Nephron (organoid): Measurements from ENCODE around the gene CXCL9.
"Not testable (repeated sequence)": the region's sequence is repeated elsewhere in the genome, so short reads cannot be mapped to it uniquely, and the experiment has no call there.

Source experiments
- H3K27ac Mint-ChIP-seq, 3 experiments: 2 replicates each; pipeline ENCODE4 v1.8.0; 2020; ENCODE audit warnings: mixed read lengths in 3 of 3, mild to moderate bottlenecking in 2 of 3, moderate library complexity in 1 of 3
- H3K27me3 Mint-ChIP-seq: 2 replicates; pipeline ENCODE4 v1.8.0; 2021; ENCODE audit warnings: low read depth, mild to moderate bottlenecking, moderate library complexity, mixed read lengths
- H3K36me3 Mint-ChIP-seq: 2 replicates; pipeline ENCODE4 v1.8.0; 2020; ENCODE audit warnings: low read depth, mixed read lengths
- H3K4me1 Mint-ChIP-seq: 2 replicates; pipeline ENCODE4 v1.8.0; 2020; ENCODE audit warnings: mixed read lengths
- H3K4me3 Mint-ChIP-seq, 3 experiments: 2 replicates each; pipeline ENCODE4 v1.8.0; 2020; ENCODE audit warnings: mild to moderate bottlenecking in 3 of 3, mixed read lengths in 3 of 3, moderate library complexity in 2 of 3
- H3K9me3 Mint-ChIP-seq: 2 replicates; pipeline ENCODE4 v1.8.0; 2020; ENCODE audit warnings: mixed read lengths
- TF ChIP-seq, protein P1 (sequence below), 3 experiments: fragments of 200-600 bp; sonication (generic); IDR thresholded peaks; one replicate each; pipeline ENCODE4 v1.5.0; 2021; ENCODE audit warnings: antibody characterized with exemption in 3 of 3; ENCODE audit not compliant: unreplicated experiment in 3 of 3

The CXCL9 gene

DNA sequence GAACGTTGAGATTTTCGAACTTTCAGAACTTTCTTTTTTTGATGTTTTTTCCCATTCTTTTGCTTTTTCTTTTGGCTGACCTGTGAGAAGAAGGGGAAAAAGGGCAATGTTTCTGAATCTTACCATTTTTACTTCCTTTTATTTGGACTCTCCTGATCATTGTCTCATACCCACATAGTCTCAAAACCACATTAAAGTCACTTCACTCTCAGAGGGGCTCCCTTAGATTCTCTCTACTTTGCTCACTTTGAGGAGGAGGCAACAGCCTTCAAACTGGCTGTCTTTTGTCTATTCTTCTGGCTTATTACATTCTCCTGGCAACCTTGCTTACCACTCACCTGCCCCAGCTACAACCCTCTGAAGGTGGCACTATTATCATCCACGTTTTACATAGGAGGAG is 3.7 kb downstream of the CXCL9 start:
- TF ChIP-seq, protein P1, sequence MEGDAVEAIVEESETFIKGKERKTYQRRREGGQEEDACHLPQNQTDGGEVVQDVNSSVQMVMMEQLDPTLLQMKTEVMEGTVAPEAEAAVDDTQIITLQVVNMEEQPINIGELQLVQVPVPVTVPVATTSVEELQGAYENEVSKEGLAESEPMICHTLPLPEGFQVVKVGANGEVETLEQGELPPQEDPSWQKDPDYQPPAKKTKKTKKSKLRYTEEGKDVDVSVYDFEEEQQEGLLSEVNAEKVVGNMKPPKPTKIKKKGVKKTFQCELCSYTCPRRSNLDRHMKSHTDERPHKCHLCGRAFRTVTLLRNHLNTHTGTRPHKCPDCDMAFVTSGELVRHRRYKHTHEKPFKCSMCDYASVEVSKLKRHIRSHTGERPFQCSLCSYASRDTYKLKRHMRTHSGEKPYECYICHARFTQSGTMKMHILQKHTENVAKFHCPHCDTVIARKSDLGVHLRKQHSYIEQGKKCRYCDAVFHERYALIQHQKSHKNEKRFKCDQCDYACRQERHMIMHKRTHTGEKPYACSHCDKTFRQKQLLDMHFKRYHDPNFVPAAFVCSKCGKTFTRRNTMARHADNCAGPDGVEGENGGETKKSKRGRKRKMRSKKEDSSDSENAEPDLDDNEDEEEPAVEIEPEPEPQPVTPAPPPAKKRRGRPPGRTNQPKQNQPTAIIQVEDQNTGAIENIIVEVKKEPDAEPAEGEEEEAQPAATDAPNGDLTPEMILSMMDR (IDR thresholded peaks at IDR 0.05; ENCODE audit: unreplicated experiment in 3 of 3): no peak
- H3K4me3 Mint-ChIP-seq: no peak overlapping the region
- H3K27ac Mint-ChIP-seq: no peak overlapping the region
- peaks cover 4% of the 10 kb centered on the region for H3K27me3 Mint-ChIP-seq
- H3K36me3 Mint-ChIP-seq: no peaks in the 10 kb centered on the region
- H3K9me3 Mint-ChIP-seq: no peaks in the 10 kb centered on the region
- H3K4me1 Mint-ChIP-seq: no peaks in the 10 kb centered on the region

DNA sequence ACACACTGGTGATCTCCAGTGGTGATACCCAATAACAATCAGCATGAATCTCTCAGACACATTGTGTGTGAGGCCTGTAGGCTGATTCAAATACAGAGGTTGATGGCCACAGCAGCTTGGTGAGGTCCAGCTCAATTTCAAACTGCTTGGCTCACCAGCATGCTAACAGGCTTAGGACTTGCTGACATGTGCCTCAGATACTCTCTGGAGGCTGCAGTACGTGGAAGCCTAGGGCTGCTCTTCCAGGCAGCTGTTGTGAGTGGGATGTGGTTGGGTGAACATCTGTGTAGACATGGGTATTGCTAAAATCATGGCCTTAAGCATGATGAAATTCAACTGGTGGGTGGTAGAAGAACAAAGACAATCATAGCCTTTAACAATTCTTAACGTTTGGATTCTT is 4.3 kb downstream of the CXCL9 start:
- H3K4me3 Mint-ChIP-seq: no peak overlapping the region
- H3K27ac Mint-ChIP-seq: no peak overlapping the region
- H3K9me3 Mint-ChIP-seq: no peaks in the 10 kb centered on the region
- TF ChIP-seq, protein P1 (IDR thresholded peaks at IDR 0.05; ENCODE audit: unreplicated experiment in 3 of 3): no peak
- peaks cover 4% of the 10 kb centered on the region for H3K27me3 Mint-ChIP-seq
- H3K36me3 Mint-ChIP-seq: no peaks in the 10 kb centered on the region
- H3K4me1 Mint-ChIP-seq: no peaks in the 10 kb centered on the region

DNA sequence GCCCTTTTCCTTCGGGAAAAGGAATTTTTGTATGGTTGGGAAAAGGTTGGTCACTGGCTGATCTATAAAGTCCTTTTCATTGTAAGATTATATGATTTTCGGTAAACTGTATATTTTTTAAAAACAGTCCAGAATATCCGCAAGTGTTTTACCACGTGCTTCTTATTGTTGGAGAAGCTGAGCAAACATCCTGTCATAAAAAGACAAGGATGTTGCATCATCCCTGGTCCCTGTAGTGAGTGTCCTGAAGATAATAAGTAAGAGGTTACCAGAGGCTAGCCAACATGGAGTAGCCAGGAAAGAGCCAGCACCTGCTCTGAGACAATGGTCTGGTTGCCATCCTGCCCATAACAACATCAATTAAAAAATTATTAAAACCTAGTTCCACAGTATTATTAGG is 5.1 kb downstream of the CXCL9 start:
- no peaks in the 10 kb centered on the region for H3K4me1 Mint-ChIP-seq
- no peak overlapping the region for H3K4me3 Mint-ChIP-seq
- TF ChIP-seq, protein P1 (IDR thresholded peaks at IDR 0.05; ENCODE audit: unreplicated experiment in 3 of 3): no peak

DNA sequence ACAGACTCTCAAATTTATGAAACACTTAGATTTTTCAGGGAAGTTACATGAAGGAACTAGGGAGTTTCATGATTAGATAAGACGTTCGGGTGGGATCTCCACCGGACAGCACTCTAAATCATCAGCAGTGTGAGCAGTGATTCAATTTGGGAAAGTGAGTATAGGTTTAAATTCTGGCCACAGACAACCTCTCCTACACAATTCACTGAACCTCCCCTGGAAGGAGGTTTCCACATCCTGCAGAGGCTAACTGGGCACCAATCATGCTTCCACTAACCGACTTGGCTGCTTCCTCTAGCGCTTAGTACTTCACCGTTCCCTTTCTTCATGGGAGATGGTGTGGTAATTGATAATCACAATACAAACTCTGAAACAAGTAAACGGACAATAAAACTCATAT is 5.6 kb downstream of the CXCL9 start:
- Mint-ChIP-seq H3K36me3 (no peaks in the 10 kb centered on the region), H3K4me3 (no peak overlapping the region), H3K27me3 (peaks cover 4% of the 10 kb centered on the region), H3K27ac (no peak overlapping the region), H3K4me1 (no peaks in the 10 kb centered on the region), H3K9me3 (no peaks in the 10 kb centered on the region)
- TF ChIP-seq, protein P1 (IDR thresholded peaks at IDR 0.05; ENCODE audit: unreplicated experiment in 3 of 3): no peak

More for the DNA sequence above, 5.1 kb downstream of the CXCL9 start:
- Mint-ChIP-seq H3K27ac (no peak overlapping the region), H3K9me3 (no peaks in the 10 kb centered on the region), H3K36me3 (no peaks in the 10 kb centered on the region), H3K27me3 (peaks cover 4% of the 10 kb centered on the region)

DNA sequence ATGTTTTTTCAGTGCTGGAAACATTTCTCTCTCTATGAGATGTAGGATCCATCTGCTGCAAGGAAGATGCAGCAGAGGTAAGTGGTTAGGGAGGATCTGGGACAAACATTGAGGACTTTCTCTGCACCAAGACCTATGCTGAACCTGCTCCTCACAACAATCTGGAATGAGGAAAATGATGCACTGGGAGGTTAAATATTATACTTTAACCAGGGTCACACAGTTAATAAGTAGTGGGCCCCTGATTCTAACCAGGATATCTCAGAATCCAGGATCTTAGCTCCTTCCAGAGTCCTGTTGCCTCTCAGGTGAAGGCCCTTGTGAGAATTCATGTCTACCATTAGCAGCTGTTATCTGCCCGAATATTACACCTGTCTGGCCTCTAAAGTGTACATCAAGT is 7.0 kb downstream of the CXCL9 start:
- no peak overlapping the region for H3K4me3 Mint-ChIP-seq
- H3K4me1 Mint-ChIP-seq: no peaks in the 10 kb centered on the region
- TF ChIP-seq, protein P1 (IDR thresholded peaks at IDR 0.05; ENCODE audit: unreplicated experiment in 3 of 3): no peak
- H3K36me3 Mint-ChIP-seq: no peaks in the 10 kb centered on the region
- peaks cover 4% of the 10 kb centered on the region for H3K27me3 Mint-ChIP-seq
- H3K9me3 Mint-ChIP-seq: no peaks in the 10 kb centered on the region
- H3K27ac Mint-ChIP-seq: peak overlapping the region; percentile 17 to 65 (median 41)

DNA sequence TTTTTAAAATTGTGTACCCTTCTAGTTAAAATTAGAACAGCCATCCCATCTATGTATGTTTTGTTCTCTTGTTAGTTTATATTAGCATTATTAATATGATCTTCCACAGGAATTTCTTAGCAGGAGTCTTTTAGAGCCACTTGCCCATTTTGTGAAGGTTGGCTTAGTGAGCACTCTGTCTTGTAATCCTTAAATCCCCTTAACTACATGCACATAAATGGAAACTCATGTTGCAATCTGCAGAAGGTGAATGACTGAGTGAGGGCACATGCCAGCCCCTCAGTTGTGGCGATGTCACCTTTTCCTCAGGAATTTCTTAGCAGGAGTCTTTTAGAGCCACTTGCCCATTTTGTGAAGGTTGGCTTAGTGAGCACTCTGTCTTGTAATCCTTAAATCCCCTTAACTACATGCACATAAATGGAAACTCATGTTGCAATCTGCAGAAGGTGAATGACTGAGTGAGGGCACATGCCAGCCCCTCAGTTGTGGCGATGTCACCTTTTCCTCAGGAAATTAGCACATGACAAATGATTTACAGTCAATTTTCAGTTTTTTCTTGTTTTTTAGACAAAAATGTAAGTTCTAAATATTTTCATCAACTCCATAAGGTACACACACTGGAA is 8.7 kb downstream of the CXCL9 start:
- not testable (repeated sequence) for H3K27me3 Mint-ChIP-seq, H3K36me3 Mint-ChIP-seq, H3K4me3 Mint-ChIP-seq, H3K4me1 Mint-ChIP-seq, H3K9me3 Mint-ChIP-seq, H3K27ac Mint-ChIP-seq
